GM12878 (cell line): ENCODE data around the gene OGDHL. TPM values are rescaled to one million over a fixed set of nuclear protein-coding genes. Genes with fewer than 3 reads are reported as not detected.

Experiments
- ATAC-seq: fragments of 200-7000 bp; cut with Tn5 transposase; 3 replicates; pipeline ENCODE4 v1.9.1; 2020; ENCODE audit warnings: mild to moderate bottlenecking, moderate library complexity
- BruUV-seq: library from RNA; stranded (reverse); fragments of 400-500 nt; replicated peaks from 2 replicates; lab custom pipeline; 2021; lab: Mats Ljungman, UMichigan
- CTCF ChIA-PET: fragments of 300-600 bp; sonication (Branson Sonifier 250); formaldehyde crosslinking; extraction: SDS; loops from one replicate; lab custom pipeline; 2021; ENCODE audit warnings: inconsistent platforms; lab: Yijun Ruan, JAX
- POLR2A ChIA-PET: fragments of 350-600 bp; formaldehyde crosslinking; extraction: SDS; loops from one replicate; lab custom pipeline; 2021; ENCODE audit warnings: inconsistent platforms; lab: Charles Lee
- RAD21 ChIA-PET: fragments of 300-600 bp; sonication (Branson Sonifier 250); formaldehyde crosslinking; loops from one replicate; lab custom pipeline; 2023; ENCODE audit warnings: antibody characterized with exemption; ENCODE audit not compliant: unreplicated experiment; lab: Charles Lee
- SMC1A ChIA-PET: fragments of 300-600 bp; sonication (Branson Sonifier 250); formaldehyde crosslinking; loops from one replicate; lab custom pipeline; 2023; ENCODE audit not compliant: unreplicated experiment, uncharacterized antibody; lab: Charles Lee
- DNase-seq: peaks from one replicate; pipeline ENCODE4 v3.0.0-alpha.2; 2011; ENCODE audit warnings: low read depth, low spot score
- FAIRE-seq: peaks from 3 replicates; lab custom pipeline; 2011; peaks lifted over from hg19 to GRCh38; lab: Jason Lieb, UNC
- H2AFZ ChIP-seq: 2 replicates; pipeline ENCODE4 v1.6.0; 2011; ENCODE audit warnings: low read depth, low read length, control low read depth; ENCODE audit not compliant: control insufficient read depth
- H3K27ac ChIP-seq: 2 replicates; pipeline ENCODE4 v1.5.1; 2011; ENCODE audit warnings: control low read depth; ENCODE audit not compliant: control insufficient read depth, insufficient read depth
- H3K27me3 ChIP-seq, 2 experiments: replicated peaks in 1 of 2; 2 replicates each; pipeline versions ENCODE4 v1.6.0 to v1.6.1; 2011; ENCODE audit warnings: low read length in 1 of 2; ENCODE audit not compliant: control insufficient read depth in 2 of 2, insufficient read depth in 2 of 2
- H3K36me3 ChIP-seq, 2 experiments: 2 replicates each; pipeline ENCODE4 v1.5.1; 2011; ENCODE audit warnings: low read length in 1 of 2; ENCODE audit not compliant: control insufficient read depth in 2 of 2, insufficient read depth in 2 of 2
- H3K4me1 ChIP-seq: 2 replicates; pipeline ENCODE4 v1.6.1; 2011; ENCODE audit warnings: mild to moderate bottlenecking, low read length, moderate library complexity, mixed read lengths; ENCODE audit not compliant: control insufficient read depth, insufficient read depth
- H3K4me2 ChIP-seq: 2 replicates; pipeline ENCODE4 v1.6.0; 2011; ENCODE audit warnings: control low read depth; ENCODE audit not compliant: control insufficient read depth, insufficient read depth
- H3K4me3 ChIP-seq: fragments of 200-600 bp; sonication (generic); 2 replicates; pipeline ENCODE4 v1.5.1; 2016
- H3K79me2 ChIP-seq: 2 replicates; pipeline ENCODE4 v1.6.0; 2011; ENCODE audit warnings: low read length; ENCODE audit not compliant: control insufficient read depth, insufficient read depth
- H3K9ac ChIP-seq: 2 replicates; pipeline ENCODE4 v1.8.0; 2011; ENCODE audit warnings: low read length, control low read depth, mixed read lengths; ENCODE audit not compliant: control insufficient read depth, insufficient read depth
- H3K9me3 ChIP-seq: replicated peaks from 3 replicates; pipeline ENCODE4 v1.5.1; 2011; ENCODE audit warnings: mild to moderate bottlenecking, low read length; ENCODE audit not compliant: control insufficient read depth, insufficient read depth
- H4K20me1 ChIP-seq: 2 replicates; pipeline ENCODE4 v1.6.0; 2011; ENCODE audit not compliant: control insufficient read depth, insufficient read depth
- ATF7 ChIP-seq: fragments of 450-650 bp; IDR thresholded peaks from 2 replicates; pipeline ENCODE4 v1.6.1; 2016; ENCODE audit warnings: low read depth, mild to moderate bottlenecking
- BACH1 ChIP-seq: fragments of 450-650 bp; IDR thresholded peaks from 2 replicates; pipeline ENCODE4 v1.6.1; 2017; ENCODE audit warnings: mild to moderate bottlenecking, borderline replicate concordance
- ELK1 ChIP-seq: IDR thresholded peaks from 2 replicates; pipeline ENCODE4 v1.6.1; 2012; ENCODE audit warnings: low read depth, low read length, improper control_type of control experiment
- GABPA ChIP-seq: IDR thresholded peaks from 2 replicates; pipeline ENCODE4 v1.6.1; 2014; ENCODE audit warnings: antibody characterized with exemption, low read depth, mild to moderate bottlenecking, inconsistent platforms
- JUND ChIP-seq: IDR thresholded peaks from 2 replicates; pipeline ENCODE4 v1.6.1; 2012; ENCODE audit warnings: low read depth, mild to moderate bottlenecking, low read length, improper control_type of control experiment, moderate library complexity
- KAT2A ChIP-seq: conservative IDR thresholded peaks from 2 replicates; pipeline ENCODE4 v1.6.1; 2011; ENCODE audit warnings: low read depth, low read length; ENCODE audit not compliant: control insufficient read depth
- NBN ChIP-seq: fragments of 450-650 bp; IDR thresholded peaks from 2 replicates; pipeline ENCODE4 v1.6.1; 2016
- NFIC ChIP-seq: IDR thresholded peaks from 2 replicates; pipeline ENCODE4 v1.6.1; 2012; ENCODE audit warnings: low read depth, mild to moderate bottlenecking, inconsistent platforms, low read length, moderate library complexity
- POLR2AphosphoS2 ChIP-seq: IDR thresholded peaks from 2 replicates; pipeline ENCODE4 v1.6.1; 2011; ENCODE audit warnings: low read depth, mild to moderate bottlenecking, low read length, improper control_type of control experiment, moderate library complexity
- SIN3A ChIP-seq: IDR thresholded peaks from 2 replicates; pipeline ENCODE4 v1.6.1; 2012; ENCODE audit warnings: low read depth, low read length, improper control_type of control experiment
- SMARCA5 ChIP-seq: fragments of 450-650 bp; IDR thresholded peaks from 2 replicates; pipeline ENCODE4 v1.6.1; 2017; ENCODE audit warnings: mild to moderate bottlenecking
- SP1 ChIP-seq: IDR thresholded peaks from one replicate; pipeline ENCODE4 v1.6.1; 2011; ENCODE audit warnings: low read depth, low read length
- SRF ChIP-seq, 2 experiments: IDR thresholded peaks; 2 replicates each; pipeline ENCODE4 v1.6.1; 2011; ENCODE audit warnings: low read depth in 2 of 2, low read length in 2 of 2, mild to moderate bottlenecking in 1 of 2, moderate library complexity in 1 of 2
- YBX1 ChIP-seq: fragments of 450-650 bp; IDR thresholded peaks from 2 replicates; pipeline ENCODE4 v1.6.1; 2016; ENCODE audit warnings: antibody characterized with exemption
- WGBS: methylation state at CpG from one replicate; pipeline ENCODE4 v1.1.6; 2016; ENCODE audit warnings: low lambda C conversion rate; ENCODE audit not compliant: insufficient replicate concordance, insufficient coverage; ENCODE audit errors: missing lambda C conversion rate; 5-methylcytosine and 5-hydroxymethylcytosine counted together
- in situ Hi-C: fragments of 300-500 bp; cut with MboI; formaldehyde crosslinking; loops from 9 replicates; pipeline ENCODE4 v1.14.3; 2018; ENCODE audit warnings: mixed read lengths
- intact Hi-C: fragments of 100-400 bp; cut with micrococcal nuclease; formaldehyde crosslinking; loops from one replicate; pipeline ENCODE4 v1.14.2; 2022; ENCODE audit not compliant: unreplicated experiment
- polyA plus RNA-seq, 11 experiments: library from polyadenylated mRNA; depleted of rRNA in 4 of 11; unstranded in 6 of 11; stranded (reverse) in 5 of 11; fragments of >200 nt; fragmentation: Nextera tagmentation in 4 of 11; fragmentation: Illumina TruSeq in 1 of 11; extraction: Ambion mirVana in 4 of 11; extraction: Trizol in 1 of 11; gene quantifications; 1 replicate in 1 of 11; 2 replicates in 10 of 11; pipeline versions ENCODE4 v1.2.1 to v1.2.3, GENCODE V29; 2011 to 2016; ENCODE audit warnings: inconsistent platforms in 2 of 11, missing spikeins in 2 of 11, low read depth in 1 of 11
- total RNA-seq, 4 experiments: library from RNA; depleted of rRNA in 3 of 4; stranded (reverse); fragments of >200 nt in 3 of 4; fragmentation: Illumina TruSeq in 1 of 4; extraction: Trizol in 1 of 4; gene quantifications; 2 replicates each; pipeline versions ENCODE4 v1.2.1 to v1.2.3, GENCODE V29; 2013 to 2021
- TF ChIP-seq, protein P1 (sequence below): IDR thresholded peaks from 2 replicates; pipeline ENCODE4 v1.6.1; 2011; ENCODE audit warnings: borderline replicate concordance, low read depth, mild to moderate bottlenecking, moderate library complexity, low read length; ENCODE audit not compliant: insufficient read depth, poor library complexity, severe bottlenecking

Gene OGDHL
- total and polyA plus RNA-seq, 10 of the 15 experiments (the other 5 are each of a cell fraction or from before 2014, with no cell fraction given) = 0.02 to 13.3 (median 0.34) TPM

- no peak for TF ChIP-seq NFIC
- TF ChIP-seq NBN = no peak
- TF ChIP-seq SIN3A = no peak
- no peak for TF ChIP-seq SP1
- TF ChIP-seq ATF7 = no peak
- TF ChIP-seq, protein P1, sequence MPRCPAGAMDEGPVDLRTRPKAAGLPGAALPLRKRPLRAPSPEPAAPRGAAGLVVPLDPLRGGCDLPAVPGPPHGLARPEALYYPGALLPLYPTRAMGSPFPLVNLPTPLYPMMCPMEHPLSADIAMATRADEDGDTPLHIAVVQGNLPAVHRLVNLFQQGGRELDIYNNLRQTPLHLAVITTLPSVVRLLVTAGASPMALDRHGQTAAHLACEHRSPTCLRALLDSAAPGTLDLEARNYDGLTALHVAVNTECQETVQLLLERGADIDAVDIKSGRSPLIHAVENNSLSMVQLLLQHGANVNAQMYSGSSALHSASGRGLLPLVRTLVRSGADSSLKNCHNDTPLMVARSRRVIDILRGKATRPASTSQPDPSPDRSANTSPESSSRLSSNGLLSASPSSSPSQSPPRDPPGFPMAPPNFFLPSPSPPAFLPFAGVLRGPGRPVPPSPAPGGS = no peak
- no peak for TF ChIP-seq BACH1
- TF ChIP-seq JUND = no peak
- no peak for TF ChIP-seq KAT2A
These were observed 828 bp downstream of the OGDHL start (continued) for GRCh38 chr10:49761201-49761788.

- H3K27me3 ChIP-seq = no peaks in the 10 kb centered on the region
- DNase-seq (no peak), FAIRE-seq (no peak), ATAC-seq (no peak; the same call in 1 of the 3 replicates)
- H4K20me1 ChIP-seq = no peaks in the 10 kb centered on the region
- intact Hi-C loops = no loop called here
- no peaks in the 10 kb centered on the region for H3K9me3 ChIP-seq
- SMC1A ChIA-PET = no interaction called here
- no peaks in the 10 kb centered on the region for H3K36me3 ChIP-seq
- no peak overlapping the region for H3K4me3 ChIP-seq
- RAD21 ChIA-PET = no interaction called here
- H3K4me1 ChIP-seq = no peaks in the 10 kb centered on the region
- CTCF ChIA-PET = no interaction called here
- H3K27ac ChIP-seq = no peak overlapping the region
- no peak for TF ChIP-seq POLR2AphosphoS2
- TF ChIP-seq SRF (IDR thresholded peaks at IDR 0.05; ENCODE audit: low read depth in 2 of 2, low read length in 2 of 2) = no peak
- TF ChIP-seq, protein P1 = no peak
- TF ChIP-seq YBX1 = no peak
- TF ChIP-seq ELK1 = no peak
- TF ChIP-seq SMARCA5 = no peak
- no peak for TF ChIP-seq GABPA
- no peak for TF ChIP-seq NFIC
- POLR2A ChIA-PET = no interaction called here
- no peak overlapping the region for H2AFZ ChIP-seq
- no peak overlapping the region for H3K9ac ChIP-seq
- no peaks in the 10 kb centered on the region for H3K79me2 ChIP-seq
- no TSS peak for BruUV-seq
- WGBS = 59% methylated on average over 3 of the region's 3 CpGs
- in situ Hi-C loops = no loop called here
- peak overlapping the region; percentile 82; the same call in 1 of the 2 replicates for H3K4me2 ChIP-seq
These were observed 1.3 kb downstream of the OGDHL start for GRCh38 chr10:49760789-49761188.
